ENCODE measurements around the gene RASGRF1. TPM values are rescaled to one million over a fixed set of nuclear protein-coding genes. Genes with fewer than 3 reads are reported as not detected.

Gene RASGRF1
- total RNA-seq, 1 donor from 2014 or later: not detected

GRCh38 chr15:78977091-78977571 lies 113.4 kb downstream of the RASGRF1 start:
- Histone ChIP-seq H3K36me3 (no peaks in the 10 kb centered on the region), H3K9me3 (replicated peaks) (no peaks in the 10 kb centered on the region), H3K27ac (replicated peaks) (no peak overlapping the region), H3K27me3 (ENCODE audit: low read depth) (no peaks in the 10 kb centered on the region), H3K4me1 (peaks cover 8% of the 10 kb centered on the region), H3K4me3 (no peak overlapping the region)
- intact Hi-C loops (cut with micrococcal nuclease): loop anchor here (5.0 kb wide), 1 partner anchor 65 kb away; no protein-coding TSS in a partner anchor
- TF ChIP-seq CTCF (IDR thresholded peaks at IDR 0.05; ENCODE audit: borderline replicate concordance): no peak
- no peak for DNase-seq

- Histone ChIP-seq H3K4me1 (peaks cover 8% of the 10 kb centered on the region), H3K27ac (replicated peaks) (no peak overlapping the region), H3K27me3 (ENCODE audit: low read depth) (no peaks in the 10 kb centered on the region), H3K9me3 (replicated peaks) (no peaks in the 10 kb centered on the region), H3K36me3 (no peaks in the 10 kb centered on the region), H3K4me3 (no peak overlapping the region)
- intact Hi-C loops (cut with micrococcal nuclease): loop anchor here (5.0 kb wide), 1 partner anchor 64 kb away; no protein-coding TSS in a partner anchor
- no peak for DNase-seq
- no peak for TF ChIP-seq CTCF (IDR thresholded peaks at IDR 0.05; ENCODE audit: borderline replicate concordance)
These were observed 113.9 kb downstream of the RASGRF1 start for GRCh38 chr15:78976691-78977090.

DNA sequence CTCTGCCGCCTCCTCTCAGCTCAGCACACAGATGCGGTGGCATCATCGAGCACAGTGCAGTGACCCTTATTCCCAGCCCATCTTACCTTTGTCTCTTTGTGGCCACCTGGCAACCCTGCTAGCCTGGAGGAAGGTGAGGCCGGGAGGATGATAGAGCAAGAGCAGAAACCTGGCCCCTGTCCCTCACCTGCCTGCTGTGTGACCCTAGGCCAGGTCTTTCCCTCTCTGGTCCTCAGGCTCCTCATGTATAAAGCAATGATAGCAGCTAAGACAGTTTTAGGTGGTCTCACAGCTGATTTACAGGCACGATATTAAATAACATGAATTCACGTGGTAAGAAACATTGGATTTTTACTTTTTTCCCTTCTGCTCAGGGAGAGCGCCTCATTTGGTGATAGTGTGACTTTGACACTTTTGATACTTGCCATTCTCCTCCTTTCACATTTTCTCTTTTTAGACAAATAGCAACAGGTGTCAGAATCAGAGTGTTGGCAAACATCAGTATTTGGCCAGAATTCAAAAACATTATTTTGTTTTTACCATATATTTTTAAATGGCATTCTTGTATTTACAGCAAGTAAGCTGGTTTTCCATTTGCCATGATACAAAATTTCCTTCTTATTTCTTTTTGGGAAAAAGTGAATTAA lies 116.2 kb downstream of the RASGRF1 start:
- Histone ChIP-seq H3K36me3 (no peaks in the 10 kb centered on the region), H3K27ac (replicated peaks) (no peak overlapping the region), H3K4me1 (peaks cover 10% of the 10 kb centered on the region), H3K9me3 (replicated peaks) (no peaks in the 10 kb centered on the region), H3K4me3 (no peak overlapping the region), H3K27me3 (ENCODE audit: low read depth) (no peaks in the 10 kb centered on the region)
- no peak for TF ChIP-seq CTCF (IDR thresholded peaks at IDR 0.05; ENCODE audit: borderline replicate concordance)
- intact Hi-C loops (cut with micrococcal nuclease): no loop called here
- DNase-seq: no peak

DNA sequence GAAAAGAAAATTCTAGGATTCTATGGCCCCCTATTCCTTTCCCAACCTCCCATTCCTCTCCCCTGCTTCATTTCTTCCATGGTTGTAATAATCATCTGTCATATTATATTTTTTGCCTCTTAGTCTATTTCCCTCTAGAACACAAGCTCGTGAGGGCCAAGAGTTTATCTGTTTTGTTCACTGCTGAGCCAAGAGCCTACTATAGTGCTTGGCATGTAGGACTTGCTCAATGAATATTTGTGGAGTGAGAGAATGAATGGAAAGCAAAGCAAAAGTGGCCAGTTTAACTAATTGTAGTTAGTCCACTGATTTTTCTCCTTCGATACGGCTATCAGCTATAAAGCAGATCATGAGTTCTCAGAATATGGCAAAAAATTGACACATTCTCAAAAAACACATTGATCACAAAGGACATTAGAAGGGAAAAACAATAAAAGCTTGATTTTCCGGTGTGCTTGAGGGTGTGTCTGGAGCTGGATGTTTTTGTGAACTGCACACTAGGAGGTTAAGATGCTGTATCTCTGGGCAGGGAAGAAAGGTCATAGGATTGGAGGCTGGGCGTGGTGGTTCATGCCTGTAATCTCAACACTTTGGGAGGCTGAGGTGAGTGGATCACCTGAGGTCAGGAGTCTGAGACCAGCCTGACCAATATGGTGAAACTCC lies 120.8 kb downstream of the RASGRF1 start:
- no peak for DNase-seq
- Histone ChIP-seq H3K27me3 (ENCODE audit: low read depth) (no peaks in the 10 kb centered on the region), H3K27ac (replicated peaks) (no peak overlapping the region), H3K4me3 (no peak overlapping the region), H3K36me3 (no peaks in the 10 kb centered on the region), H3K9me3 (replicated peaks) (no peaks in the 10 kb centered on the region), H3K4me1 (peaks cover 5% of the 10 kb centered on the region)
- intact Hi-C loops (cut with micrococcal nuclease): no loop called here
- no peak for TF ChIP-seq CTCF (IDR thresholded peaks at IDR 0.05; ENCODE audit: borderline replicate concordance)

DNA sequence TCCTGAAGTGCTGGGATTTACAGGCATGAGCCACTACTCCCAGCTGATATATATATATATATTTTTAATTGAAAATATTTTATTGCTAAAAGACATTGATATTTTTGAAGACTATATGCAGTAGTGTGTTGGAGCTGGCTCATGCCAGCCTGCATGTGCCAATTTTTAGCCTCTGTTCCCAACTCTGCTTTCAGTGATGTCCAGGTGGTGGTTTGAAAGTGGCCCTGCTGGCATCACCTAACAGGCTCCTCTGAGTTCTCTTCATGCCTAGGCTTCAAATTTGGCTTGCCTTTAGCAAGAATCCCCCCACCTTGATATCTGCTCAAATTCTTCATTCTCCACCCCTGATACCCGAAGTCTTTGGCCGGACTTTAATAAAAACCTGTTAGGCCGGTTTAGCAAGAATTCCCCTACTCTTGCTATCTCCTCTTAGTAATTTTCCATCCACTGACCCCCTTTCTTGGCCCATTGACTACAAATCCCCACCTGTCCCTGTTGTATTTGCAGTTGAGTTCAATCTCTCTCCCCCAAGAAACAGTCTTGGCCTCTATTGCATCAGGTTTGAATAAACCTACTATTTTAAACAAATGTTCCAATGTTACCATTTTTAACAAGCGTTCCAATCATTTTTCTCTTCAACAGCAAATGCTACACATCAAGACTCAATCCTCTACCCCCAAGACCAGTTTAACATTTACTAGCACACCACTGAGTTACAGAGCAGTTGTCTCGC lies 121.9 kb downstream of the RASGRF1 start:
- TF ChIP-seq CTCF (IDR thresholded peaks at IDR 0.05; ENCODE audit: borderline replicate concordance): no peak
- no peak for DNase-seq
- H3K4me1 ChIP-seq: peaks cover 5% of the 10 kb centered on the region

More for the DNA sequence above, 121.9 kb downstream of the RASGRF1 start:
- Histone ChIP-seq H3K4me3 (no peak overlapping the region), H3K9me3 (replicated peaks) (no peaks in the 10 kb centered on the region), H3K27me3 (ENCODE audit: low read depth) (no peaks in the 10 kb centered on the region), H3K36me3 (no peaks in the 10 kb centered on the region), H3K27ac (replicated peaks) (no peak overlapping the region)
- intact Hi-C loops (cut with micrococcal nuclease): no loop called here

Data from left ventricle myocardium inferior (tissue), 1 donor.